ENCODE results near the gene BCL7A. TPM values are rescaled to one million over a fixed set of nuclear protein-coding genes. Genes with fewer than 3 reads are reported as not detected.
A peak's percentile ranks its signal among the peaks of the same experiment; 100 is the strongest.

The BCL7A gene
- total RNA-seq, 1 experiment from 2014 or later: 10.3 TPM

DNA sequence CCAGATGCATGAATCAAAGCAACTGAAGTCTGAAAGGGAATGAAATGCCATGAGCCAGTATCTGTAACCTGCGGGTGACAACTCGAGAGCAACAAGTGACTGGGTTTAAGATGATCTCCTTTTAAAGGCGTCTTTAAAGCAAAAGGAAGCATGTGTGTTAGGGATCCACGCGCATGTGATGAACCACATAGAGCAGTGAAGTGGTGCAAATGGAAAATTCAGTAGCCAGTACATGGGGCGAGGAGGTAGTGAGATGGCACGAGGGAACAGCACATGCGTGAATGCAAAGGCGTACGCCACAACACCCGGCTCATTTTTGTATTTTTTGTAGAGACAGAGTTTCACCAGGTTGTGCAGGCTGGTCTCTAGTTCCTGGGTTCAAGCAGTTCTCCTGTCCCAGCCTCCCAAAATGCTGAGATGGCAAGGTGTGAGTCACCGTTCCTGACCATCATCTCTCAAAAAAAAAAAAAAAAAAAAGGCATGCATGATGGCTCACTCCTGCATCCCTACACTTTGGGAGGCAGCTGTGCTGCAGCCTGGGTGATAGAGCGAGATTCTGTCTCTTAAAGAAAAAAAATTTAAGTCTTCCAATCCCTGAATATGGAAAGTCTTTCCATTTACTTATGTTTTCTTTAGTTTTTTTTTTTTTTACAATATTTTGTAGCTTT, 24.6 kb upstream of the BCL7A start:
- peak; percentile 60 for DNase-seq (ENCODE audit: low read depth)

DNA sequence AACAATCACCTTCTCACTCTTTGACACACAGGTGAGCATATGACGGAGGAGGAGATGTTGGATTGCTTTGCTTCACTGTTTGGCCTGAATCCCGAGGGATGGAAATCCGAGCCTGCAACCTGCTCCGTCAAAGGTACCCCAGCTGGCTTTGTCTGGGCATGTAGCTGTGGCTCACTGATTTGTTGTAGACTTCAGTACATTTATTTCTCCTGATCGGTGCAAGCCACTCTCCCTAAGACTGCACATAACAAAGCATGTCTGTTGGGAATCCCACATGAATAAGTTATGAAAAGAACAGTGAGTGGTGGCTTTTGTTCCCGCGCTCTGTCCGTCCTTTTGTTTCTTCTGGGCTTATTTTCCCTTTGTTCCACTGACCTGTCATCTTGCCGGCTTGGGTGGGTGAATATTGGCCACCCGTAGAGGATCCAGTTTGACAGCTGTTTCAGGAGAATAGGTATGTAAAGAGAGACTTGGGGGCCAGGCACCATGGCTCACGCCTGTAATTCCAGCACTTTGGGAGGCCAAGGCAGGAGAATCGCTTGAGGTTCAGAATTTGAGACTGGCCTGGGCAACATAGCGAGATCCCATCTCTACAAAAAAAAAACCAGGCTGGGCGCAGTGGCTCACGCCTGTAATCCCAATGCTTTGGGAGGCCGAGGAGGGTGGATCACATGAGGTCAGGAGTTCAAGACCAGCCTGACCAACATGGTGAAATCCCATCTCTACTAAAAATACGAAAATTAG, 20.0 kb upstream of the BCL7A start:
- no peak for DNase-seq (ENCODE audit: low read depth)

DNA sequence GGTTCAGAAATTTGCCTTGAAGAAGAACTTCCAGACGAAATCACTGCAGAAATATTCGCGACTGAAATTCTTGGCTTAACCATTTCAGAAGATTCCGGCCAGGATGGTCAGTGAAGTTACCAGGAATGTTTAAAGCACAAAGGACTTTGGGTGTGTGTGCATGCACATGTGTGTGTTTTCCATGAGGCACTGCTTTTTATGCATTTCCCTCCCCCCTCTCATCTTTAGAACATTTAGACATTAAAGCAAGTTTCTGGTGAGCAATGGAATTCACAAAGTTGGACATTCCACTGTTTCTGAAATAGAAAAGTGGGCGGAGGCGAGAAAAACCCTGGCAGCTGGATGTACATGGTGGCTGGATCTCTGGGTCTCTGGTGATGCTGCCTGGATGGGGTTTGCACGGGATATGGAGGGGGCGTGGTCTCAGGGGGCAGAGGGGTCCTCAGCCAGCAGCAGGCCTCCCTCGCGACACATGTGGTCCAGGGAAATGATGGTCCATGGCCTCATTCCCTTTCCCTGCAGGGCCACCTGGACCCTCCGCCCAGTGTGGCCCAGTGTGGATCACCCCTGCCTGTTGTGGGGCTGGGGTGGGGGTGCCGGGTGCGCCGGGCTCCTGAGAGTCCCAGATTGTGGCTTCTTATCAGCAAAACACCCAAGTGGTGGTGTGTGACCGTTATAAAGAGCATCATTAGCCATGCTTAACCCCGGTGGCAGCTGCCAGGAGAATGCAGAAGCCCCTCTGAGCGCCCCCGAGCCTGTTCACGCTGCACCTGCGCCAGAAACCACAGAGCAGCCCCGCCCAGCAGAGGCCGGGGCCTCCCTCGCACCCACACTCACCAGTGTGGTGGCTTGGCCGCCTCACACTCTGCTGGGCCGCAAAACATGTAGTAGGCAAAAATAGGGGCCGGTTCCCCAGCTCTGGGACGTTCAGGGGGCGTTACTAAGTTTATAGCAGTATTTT, 17.8 kb upstream of the BCL7A start:
- DNase-seq (ENCODE audit: low read depth): no peak

DNA sequence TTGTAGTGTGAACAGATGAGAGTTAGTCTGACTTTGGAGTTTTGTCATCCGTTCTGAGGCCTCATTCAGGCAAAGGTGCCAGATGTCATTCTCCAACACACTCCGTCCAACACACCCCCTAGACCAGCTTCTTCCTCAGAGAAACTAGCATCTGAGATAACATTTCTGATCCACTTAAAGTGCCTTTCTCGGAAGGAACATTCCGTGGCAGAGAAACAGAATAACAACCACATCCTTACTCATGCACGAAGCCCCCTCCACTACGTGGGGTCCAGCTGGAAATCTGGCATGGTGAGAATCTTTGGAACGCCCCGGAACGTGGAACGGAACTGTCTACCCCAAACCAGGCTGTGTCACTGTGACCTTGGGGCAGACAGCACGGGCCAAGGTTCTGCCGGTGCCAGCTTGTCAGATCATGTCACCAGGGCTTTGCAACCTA, 17.0 kb upstream of the BCL7A start:
- DNase-seq (ENCODE audit: low read depth): no peak

DNA sequence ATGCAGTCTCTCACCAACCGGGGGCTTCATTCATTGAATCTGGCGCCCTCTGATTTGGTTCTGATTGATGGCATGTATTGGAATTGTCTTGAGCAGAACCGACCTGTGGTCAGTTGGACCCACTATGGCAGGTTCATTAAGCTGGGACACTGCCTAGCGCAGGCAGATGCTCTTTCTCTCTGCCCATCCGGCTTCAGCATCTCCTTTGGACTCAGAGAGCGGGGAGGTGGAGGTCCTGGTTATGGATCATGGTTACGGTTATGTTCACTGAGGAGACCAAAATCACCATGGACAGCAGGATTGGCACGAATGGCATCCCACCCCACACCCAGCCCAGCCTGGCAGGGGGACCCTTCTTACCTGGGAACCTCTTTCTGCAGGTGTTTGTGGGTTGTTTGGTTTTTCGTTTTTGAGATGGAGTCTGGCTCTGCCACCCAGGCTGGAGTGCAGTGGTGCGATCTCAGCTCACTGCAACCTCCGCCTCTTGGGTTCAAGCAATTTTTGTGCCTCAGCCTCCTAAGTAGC, 16.4 kb upstream of the BCL7A start:
- DNase-seq (ENCODE audit: low read depth): no peak

DNA sequence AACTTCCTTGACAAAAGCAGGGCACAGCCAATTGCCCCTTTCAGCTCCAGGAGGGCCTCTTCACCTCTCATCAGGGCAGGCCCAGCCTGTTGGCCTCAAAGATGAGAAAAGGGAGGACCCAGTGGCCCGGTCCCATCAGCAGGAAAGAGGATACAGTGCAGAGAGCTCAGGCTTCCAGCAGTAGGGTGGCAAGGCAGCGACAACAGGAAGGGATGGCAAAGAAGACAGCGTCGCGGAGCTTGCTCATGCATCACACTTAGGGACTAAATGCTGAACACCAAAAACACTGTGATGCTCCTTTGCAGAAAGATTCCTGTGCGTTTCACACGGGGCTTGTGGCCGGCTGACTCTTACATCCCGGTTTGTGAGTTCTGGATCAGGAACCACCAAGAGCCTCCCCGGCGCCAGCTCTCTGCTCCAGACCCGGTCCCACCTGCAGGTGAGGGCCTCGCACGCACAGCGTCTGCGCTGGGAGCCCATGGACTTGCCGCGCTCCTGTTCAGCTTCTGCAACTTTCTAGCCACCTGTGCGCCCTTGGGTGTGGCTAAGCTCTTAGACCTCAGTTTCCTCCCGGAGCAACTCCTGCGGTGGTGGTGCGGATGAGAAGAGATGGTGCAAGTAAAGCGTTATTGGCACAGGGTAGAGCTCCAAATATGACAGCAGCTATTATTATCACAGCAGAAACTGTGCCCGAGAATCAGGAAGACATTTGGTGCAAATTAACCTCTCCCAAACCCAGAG, 15.3 kb upstream of the BCL7A start:
- DNase-seq (ENCODE audit: low read depth): no peak

DNA sequence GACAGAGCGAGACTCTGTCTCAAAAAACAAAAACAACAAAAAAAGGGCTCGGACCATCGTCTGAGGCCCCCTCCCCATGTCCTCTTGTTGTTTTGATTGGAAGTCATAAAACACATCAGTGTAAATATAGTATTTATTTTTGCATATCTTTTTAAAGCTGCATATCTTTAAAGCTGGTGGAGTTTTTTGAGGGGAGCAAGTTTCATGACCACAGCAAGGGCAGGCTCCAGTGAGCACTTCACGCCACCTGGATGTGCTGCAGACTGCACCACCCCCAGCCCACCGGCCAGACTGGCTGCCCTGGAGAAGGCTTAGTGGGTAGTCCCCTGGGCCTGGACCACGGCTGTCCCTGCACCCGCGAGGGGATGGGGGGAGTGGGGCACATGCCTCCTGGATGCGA, 11.9 kb upstream of the BCL7A start:
- DNase-seq (ENCODE audit: low read depth): no peak

DNA sequence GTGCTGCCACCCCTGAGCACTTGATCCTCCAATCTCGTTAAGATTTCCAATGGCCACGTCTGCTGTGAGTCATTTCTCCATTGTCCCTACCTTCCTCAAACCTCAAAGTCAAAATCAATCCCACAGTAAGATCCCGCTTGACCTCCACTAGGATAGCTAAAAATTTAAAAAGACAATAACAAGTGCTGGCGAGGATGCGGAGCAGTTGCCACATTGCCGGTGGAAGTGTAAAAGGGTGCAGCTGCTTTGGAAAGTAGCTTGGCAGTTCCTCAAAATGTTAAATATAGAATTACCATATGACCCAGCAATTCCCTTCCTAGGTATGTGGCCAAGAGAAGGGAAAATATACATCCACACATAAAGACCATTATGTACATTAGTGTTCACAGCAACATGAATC, 9.5 kb upstream of the BCL7A start:
- DNase-seq (ENCODE audit: low read depth): no peak

DNA sequence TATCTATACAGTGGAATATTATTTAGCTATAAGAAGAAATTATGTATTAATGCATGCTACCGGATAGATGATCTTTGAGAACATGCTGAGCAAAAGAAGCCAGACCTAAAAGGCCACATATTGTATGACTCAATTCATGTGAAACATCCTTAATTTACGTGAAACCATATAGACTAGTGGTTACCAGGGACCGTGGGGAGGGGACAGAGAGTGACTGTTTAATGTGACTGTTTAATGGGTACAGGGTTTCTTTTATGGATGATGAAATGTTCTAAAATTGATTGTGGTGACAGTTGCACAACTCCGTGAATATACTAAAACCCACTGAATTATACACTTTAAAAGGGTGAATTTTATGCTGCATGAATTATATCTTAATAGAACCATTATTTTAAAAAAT, 8.5 kb upstream of the BCL7A start:
- DNase-seq (ENCODE audit: low read depth): no peak

DNA sequence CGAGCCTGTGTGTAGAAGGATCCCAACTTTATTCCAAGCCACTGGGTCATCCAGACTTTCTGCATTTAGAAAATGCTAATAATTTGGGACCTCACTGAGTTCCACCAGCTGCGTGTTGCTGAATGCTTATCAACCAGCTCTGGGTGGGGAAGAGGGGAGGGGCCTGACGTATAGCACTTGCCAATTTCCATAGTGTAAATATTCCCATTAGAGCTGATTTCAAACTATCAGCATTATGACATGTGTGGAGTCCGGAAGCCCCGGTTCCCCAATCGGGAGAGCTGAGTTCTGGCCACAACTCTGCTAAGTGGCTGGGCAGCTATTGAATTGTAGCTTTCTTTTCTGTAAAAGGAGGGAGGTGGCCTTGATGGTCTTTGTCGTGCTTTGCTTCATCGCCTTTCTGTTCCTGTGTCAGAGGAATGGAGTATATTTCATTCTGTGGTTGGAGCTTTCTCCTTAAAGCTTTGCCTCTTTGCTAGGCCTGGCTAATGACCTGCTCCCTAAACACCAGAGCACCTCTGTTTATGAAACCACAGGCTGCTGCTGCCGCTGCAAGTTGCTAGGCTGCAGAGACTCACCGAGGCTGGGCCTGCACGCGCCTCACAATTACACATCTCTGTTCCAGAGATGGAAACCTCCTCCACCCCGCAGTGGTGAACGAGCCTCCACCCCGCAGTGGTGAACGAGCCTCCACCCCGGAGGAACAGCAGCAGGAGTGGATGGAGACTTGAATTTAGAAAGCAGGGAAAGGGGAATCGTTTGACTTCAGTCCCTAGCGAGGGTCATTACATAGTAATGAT, 7.7 kb upstream of the BCL7A start:
- no peak for DNase-seq (ENCODE audit: low read depth)

DNA sequence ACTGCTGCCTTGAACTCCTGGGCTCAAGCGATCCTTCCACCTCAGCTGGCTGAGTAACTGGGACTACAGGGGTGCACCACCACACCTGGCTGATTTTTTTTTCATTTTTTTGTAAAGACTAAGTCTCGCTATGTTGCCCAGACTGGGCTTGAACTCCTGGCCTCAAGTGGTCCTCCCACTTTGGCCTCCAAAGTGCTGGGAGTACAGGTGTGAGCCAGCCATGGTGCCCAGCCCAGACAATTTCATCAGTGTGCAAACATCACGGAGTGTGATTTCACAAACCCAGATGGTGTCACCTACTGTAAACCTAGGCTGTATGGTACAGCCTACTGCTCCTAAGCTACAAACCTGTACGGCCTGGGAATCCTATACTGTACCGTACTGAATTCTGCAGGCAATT, 6.9 kb upstream of the BCL7A start:
- no peak for DNase-seq (ENCODE audit: low read depth)

DNA sequence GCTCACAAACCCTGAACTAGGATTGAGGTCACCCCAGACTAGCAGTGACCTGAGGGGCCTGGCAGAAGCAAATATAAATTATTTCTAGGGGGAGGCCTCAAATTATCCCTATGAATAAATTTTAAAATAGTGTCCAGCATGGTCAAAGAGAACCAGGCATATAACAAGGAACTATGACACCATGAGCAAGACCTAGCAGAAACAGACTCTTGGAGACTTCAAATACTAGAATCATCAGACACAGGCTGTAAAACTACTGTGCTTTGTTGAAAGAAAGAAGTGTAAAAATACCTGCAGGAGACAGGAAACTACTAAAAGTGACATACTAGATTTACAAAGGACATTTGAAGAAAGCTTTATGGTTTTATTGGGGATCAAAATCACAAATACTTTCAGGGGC, 3.2 kb upstream of the BCL7A start:
- DNase-seq (ENCODE audit: low read depth): no peak

DNA sequence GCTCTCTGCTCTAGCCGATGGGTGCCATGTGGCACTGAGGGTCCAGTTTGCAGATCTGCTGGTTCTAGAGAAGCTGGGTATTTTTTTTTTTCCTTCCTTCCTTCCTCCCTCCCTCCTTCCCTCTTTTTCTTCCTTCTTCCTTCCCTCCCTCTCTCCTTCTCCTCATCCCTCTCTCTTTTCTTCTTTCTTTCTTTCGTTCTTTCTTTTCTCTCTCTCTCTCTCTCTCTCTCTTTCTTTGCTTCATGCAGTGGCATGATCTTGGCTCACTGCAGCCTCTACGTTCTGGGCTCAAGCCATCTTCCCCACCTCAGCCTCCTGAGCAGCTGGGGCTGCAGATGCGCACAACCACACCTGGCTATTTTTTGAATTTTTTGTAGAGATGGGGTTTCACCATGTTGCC, 2.7 kb upstream of the BCL7A start:
- DNase-seq (ENCODE audit: low read depth): no peak

DNA sequence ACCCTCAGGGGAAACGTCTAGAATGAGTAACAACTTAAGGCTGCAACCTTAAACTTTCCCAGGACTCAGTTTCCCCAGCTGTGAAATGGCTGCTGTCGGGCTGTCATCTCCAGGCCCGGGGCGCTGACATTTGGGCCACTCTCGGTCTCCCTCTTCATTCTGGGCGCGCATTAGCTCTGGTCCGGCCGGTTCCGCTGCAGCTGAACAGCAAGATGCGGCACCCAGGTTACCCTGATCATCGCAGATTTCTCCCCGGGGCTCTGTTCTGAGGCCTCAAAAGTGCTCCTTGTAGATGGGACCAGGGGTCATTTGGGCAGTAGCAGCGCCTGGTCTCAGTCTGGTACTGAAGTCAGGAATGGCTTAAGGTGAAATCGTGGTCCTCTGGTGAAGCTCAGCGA, 890 bp upstream of the BCL7A start:
- DNase-seq (ENCODE audit: low read depth): no peak

DNA sequence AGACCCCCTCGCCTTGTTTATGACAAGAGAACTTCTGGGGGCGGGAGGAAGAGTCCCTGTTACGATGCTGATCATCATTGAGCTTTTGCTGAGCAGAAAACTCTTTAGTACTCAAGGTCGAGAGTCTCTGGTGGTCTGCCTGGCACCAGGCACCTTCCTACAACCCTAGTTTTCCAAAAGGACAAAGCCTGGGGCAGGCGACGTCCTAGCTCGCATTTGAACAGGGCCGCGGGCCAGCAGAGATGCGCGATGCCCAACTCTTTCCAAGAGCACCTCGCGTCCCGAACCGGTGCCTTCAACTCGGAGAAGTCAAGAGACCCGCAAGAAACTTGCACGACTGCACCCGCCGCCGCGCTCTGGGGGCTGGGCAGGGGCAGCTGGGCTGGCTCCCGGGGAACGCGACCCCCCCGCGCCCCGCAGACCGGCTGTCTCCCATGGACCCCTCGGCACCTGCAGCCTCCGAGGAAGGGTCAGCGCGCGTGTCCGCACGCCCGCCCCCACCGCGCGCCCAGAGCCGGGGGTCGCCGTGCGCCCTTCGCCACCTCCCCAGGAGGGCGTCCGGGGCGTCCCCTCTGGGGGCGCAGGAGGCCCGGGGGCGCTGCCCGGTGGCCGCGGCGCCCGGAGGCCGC, 377 bp upstream of the BCL7A start:
- DNase-seq (ENCODE audit: low read depth): no peak

DNA sequence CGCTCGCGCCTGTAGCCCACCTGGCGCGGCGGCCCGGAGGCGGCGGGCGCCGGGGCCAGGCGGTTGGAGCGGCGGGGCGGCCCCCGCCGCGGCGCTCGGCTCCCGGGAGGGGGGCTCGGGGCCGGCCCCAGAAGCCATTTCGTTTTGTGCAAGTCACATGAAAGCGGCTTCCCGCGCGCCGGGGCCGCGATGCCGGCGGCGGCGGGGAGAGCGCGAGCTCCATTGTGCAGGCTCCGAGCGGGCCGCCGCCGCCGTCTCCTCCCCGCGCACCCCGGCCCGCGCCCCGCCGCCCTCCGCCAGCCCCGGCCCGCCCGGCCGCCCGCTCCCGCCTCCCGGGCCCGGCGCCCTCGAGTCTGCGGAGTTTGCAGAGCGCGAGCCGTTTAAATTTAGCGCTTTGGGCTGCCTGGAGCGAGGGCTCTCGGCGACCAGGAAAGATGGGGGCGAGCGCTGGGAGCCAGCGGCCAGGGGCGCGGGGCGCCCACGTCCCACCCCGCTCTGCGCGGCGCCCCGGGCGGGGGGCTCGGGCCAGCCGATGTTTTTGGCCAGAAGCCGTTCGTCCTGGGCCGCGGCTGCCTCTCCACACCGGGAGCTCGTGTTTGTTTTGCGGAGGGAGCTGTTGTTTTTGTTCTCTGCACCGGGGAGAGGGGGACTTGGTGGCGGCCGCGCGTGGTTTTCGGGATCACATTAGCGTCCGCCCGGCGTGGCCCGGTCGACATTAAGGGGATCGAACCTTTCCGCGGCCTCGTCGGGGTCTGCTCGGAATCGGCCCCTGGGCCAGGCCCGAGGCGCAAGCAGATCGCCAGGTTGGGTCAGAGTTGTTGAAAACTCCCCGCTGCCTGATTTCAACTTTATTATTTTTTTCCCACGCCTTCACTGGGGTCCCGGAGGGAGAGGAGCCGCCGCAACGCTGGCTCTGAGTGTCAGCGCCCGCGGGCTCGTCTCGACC, 982 bp downstream of the BCL7A start:
- DNase-seq (ENCODE audit: low read depth): no peak

DNA sequence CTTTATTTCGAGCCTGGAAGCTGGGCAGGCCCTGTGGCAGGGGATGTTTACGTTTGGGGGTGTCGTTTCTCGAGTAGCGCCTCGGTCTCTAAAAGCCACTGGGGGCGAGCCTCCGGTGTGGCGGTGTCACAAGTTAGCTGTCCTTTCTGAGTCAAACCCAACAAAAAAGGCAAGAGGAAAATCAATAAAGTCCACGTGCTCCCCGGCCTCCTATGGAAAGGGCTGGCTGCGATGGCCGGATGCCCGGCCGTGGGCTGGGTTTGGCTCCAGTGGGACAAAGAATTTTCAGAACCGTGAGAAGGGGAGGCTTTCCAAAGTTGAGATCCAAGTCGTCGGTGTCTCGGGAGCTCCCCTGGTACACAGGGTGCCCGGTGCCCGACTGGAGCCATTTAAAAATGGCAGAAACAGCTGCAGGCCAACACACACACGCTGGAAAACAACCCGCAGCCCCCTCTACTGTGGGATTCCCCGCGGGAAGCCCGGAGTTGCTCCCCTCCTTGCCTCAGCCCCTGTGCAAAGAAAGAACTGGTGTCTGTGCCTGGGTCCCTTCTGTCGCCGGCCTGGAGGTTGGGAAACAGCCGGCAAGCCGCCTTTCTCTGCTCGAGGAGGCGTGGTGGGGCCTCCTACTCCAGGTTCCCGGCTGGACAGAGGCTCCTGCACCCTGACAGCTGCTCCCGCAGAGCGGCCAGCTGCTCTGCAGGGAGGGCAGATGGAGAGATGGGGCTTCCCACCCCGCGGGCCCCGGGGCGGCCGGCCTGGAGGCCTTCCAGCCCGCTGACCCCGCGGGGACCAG, 1.9 kb downstream of the BCL7A start:
- peak; percentile 49 for DNase-seq (ENCODE audit: low read depth)
